Lower leg skin (tissue), 4 donors: Measurements from ENCODE around the gene CLDN34. TPM values are rescaled to one million over a fixed set of nuclear protein-coding genes. Genes with fewer than 3 reads are reported as not detected.

Experiments
- DNase-seq, 2 donors: peaks; one replicate each; pipeline ENCODE4 v3.0.0-alpha.2; 2019; ENCODE audit warnings: low spot score in 2 of 2
- H3K4me3 ChIP-seq: fragments of 200-600 bp; sonication (generic); 2 replicates; pipeline ENCODE4 v1.5.1; 2017; ENCODE audit warnings: mild to moderate bottlenecking, low read depth; ENCODE audit not compliant: poor library complexity, severe bottlenecking
- CTCF ChIP-seq, 3 donors: fragments of 450-650 bp; IDR thresholded peaks; one replicate each; pipeline ENCODE4 v1.5.1; 2016; ENCODE audit warnings: antibody characterized with exemption in 3 of 3, mild to moderate bottlenecking in 3 of 3, moderate library complexity in 2 of 3
- POLR2A ChIP-seq, 2 donors: fragments of 450-650 bp; IDR thresholded peaks; one replicate each; pipeline ENCODE4 v1.6.1; 2016 to 2017; ENCODE audit warnings: antibody characterized with exemption in 2 of 2, mild to moderate bottlenecking in 1 of 2, moderate library complexity in 1 of 2
- WGBS, 2 donors: methylation state at CpG; one replicate each; pipeline ENCODE4 v1.1.5; 2018; 5-methylcytosine and 5-hydroxymethylcytosine counted together
- intact Hi-C: fragments of 100-400 bp; cut with DNase I; formaldehyde crosslinking; loops from one replicate; pipeline ENCODE4 v1.15.0; 2023; ENCODE audit warnings: low total_unique reads
- total RNA-seq, 4 donors: library from RNA; depleted of rRNA; stranded (reverse); fragments of >200 nt; gene quantifications; one replicate each; pipeline ENCODE4 v1.1.0, GENCODE V29; 2016

Gene CLDN34
- 1 to 10 TPM in 1 of 4 donors, not detected in 3; 1.0 TPM for total RNA-seq

GRCh38 chrX:9966775-9967408 is at the start of gene CLDN34:
CLDN34 (plus strand) TSS chrX:9967358; CDS start chrX:9967358, 0 bp downstream.
- H3K4me3 ChIP-seq: no peak within 1 kb of the TSS
- intact Hi-C loops: no loop called here
- TF ChIP-seq POLR2A (IDR thresholded peaks at IDR 0.05) (no peak), CTCF (IDR thresholded peaks at IDR 0.05) (no peak)
- 88 to 94% methylated on average over 15 to 16 of the region's 16 CpGs for WGBS, 2 donors
- peak in 1 of 2 donors; percentile 60 for DNase-seq

- 78 to 80% methylated on average over 5 of the region's 5 CpGs for WGBS, 2 donors
- no peak overlapping the region for H3K4me3 ChIP-seq
- intact Hi-C loops: no loop called here
- DNase-seq: no peak
- TF ChIP-seq CTCF (IDR thresholded peaks at IDR 0.05): no peak
- no peak for TF ChIP-seq POLR2A (IDR thresholded peaks at IDR 0.05)
Observed at GRCh38 chrX:9917861-9918260, 49.3 kb upstream of the CLDN34 start.

- WGBS, 2 donors: 66 to 82% methylated on average over 3 of the region's 3 CpGs
- intact Hi-C loops: no loop called here
- DNase-seq: no peak
- H3K4me3 ChIP-seq: no peak overlapping the region
- TF ChIP-seq POLR2A (IDR thresholded peaks at IDR 0.05): no peak
- no peak for TF ChIP-seq CTCF (IDR thresholded peaks at IDR 0.05)
Observed at GRCh38 chrX:9919632-9920172, 47.5 kb upstream of the CLDN34 start.

- DNase-seq: no peak
- WGBS, 2 donors: 83 to 91% methylated on average over 5 of the region's 5 CpGs
- intact Hi-C loops: no loop called here
- no peak overlapping the region for H3K4me3 ChIP-seq
- TF ChIP-seq CTCF (IDR thresholded peaks at IDR 0.05): no peak
- no peak for TF ChIP-seq POLR2A (IDR thresholded peaks at IDR 0.05)
Observed at GRCh38 chrX:9921407-9921806, 45.8 kb upstream of the CLDN34 start.

GRCh38 chrX:9923357-9923756 is 43.8 kb upstream of the CLDN34 start:
- no peak overlapping the region for H3K4me3 ChIP-seq
- TF ChIP-seq CTCF (IDR thresholded peaks at IDR 0.05) (no peak), POLR2A (IDR thresholded peaks at IDR 0.05) (no peak)
- WGBS, 2 donors: 67 to 73% methylated on average over 4 to 5 of the region's 5 CpGs
- DNase-seq: no peak
- intact Hi-C loops: no loop called here

- H3K4me3 ChIP-seq: no peak overlapping the region
- intact Hi-C loops: no loop called here
- WGBS, 2 donors: 87 to 97% methylated on average over 5 to 9 of the region's 9 CpGs
- no peak for DNase-seq
- TF ChIP-seq POLR2A (IDR thresholded peaks at IDR 0.05): no peak
- no peak for TF ChIP-seq CTCF (IDR thresholded peaks at IDR 0.05)
Observed at GRCh38 chrX:9926002-9926401, 41.2 kb upstream of the CLDN34 start.
